SK-N-SH (cell line): ENCODE results near the gene RPRML. TPM values are rescaled to one million over a fixed set of nuclear protein-coding genes. Genes with fewer than 3 reads are reported as not detected.

ENCODE experiments used
- CTCF ChIA-PET: fragments of 300-600, 350-600 bp; formaldehyde crosslinking; extraction: SDS; loops from one replicate; lab custom pipeline; 2021; lab: Yijun Ruan, JAX
- POLR2A ChIA-PET: fragments of 350-600 bp; sonication (Branson Sonifier 250); formaldehyde crosslinking; extraction: SDS; loops from one replicate; lab custom pipeline; 2020; ENCODE audit warnings: antibody characterized with exemption, inconsistent platforms; lab: Yijun Ruan, JAX
- DNase-seq: peaks from one replicate; pipeline ENCODE4 v3.0.0; 2012
- H2AFZ ChIP-seq: fragments of 200-600 bp; sonication (generic); 2 replicates; pipeline ENCODE4 v1.8.1; 2016; ENCODE audit warnings: antibody characterized with exemption, mild to moderate bottlenecking, low read depth
- H3F3A ChIP-seq: fragments of 200-600 bp; sonication (generic); replicated peaks from 2 replicates; pipeline ENCODE3; 2016; ENCODE audit warnings: antibody characterized with exemption, mild to moderate bottlenecking; ENCODE audit not compliant: insufficient read depth
- H3K27ac ChIP-seq, 2 experiments: fragments of 200-500 bp in 1 of 2; fragments of 200-600 bp in 1 of 2; sonication (Bioruptor generic) in 1 of 2; sonication (generic), shearing (Covaris generic) in 1 of 2; 2 replicates each; pipeline versions ENCODE4 v1.5.1 to v1.6.1; 2014 to 2016; ENCODE audit warnings: low read depth in 2 of 2, inconsistent platforms in 1 of 2, low read length in 1 of 2, mild to moderate bottlenecking in 1 of 2, mixed read lengths in 1 of 2
- H3K27me3 ChIP-seq: fragments of 200-600 bp; sonication (generic), shearing (Covaris generic); 2 replicates; pipeline ENCODE4 v1.6.1; 2016; ENCODE audit warnings: mixed run types; ENCODE audit not compliant: insufficient read depth
- H3K36me3 ChIP-seq, 2 experiments: fragments of 200-500 bp in 1 of 2; fragments of 200-600 bp in 1 of 2; sonication (Bioruptor generic) in 1 of 2; sonication (generic) in 1 of 2; replicated peaks in 1 of 2; 2 replicates each; pipeline versions ENCODE3 to v1.5.1; 2014 to 2016; ENCODE audit warnings: low read length in 1 of 2, mild to moderate bottlenecking in 1 of 2; ENCODE audit not compliant: insufficient read depth in 2 of 2, control insufficient read depth in 1 of 2
- H3K4me1 ChIP-seq, 2 experiments: fragments of 200-500 bp in 1 of 2; fragments of 200-600 bp in 1 of 2; sonication (Bioruptor generic) in 1 of 2; sonication (generic), shearing (Covaris generic) in 1 of 2; 2 replicates each; pipeline versions ENCODE4 v1.5.1 to v1.6.1; 2014 to 2016; ENCODE audit warnings: low read depth in 1 of 2, low read length in 1 of 2, mixed run types in 1 of 2; ENCODE audit not compliant: insufficient read depth in 2 of 2, control insufficient read depth in 1 of 2
- H3K4me2 ChIP-seq: fragments of 200-600 bp; sonication (generic), shearing (Covaris generic); 2 replicates; pipeline ENCODE4 v1.6.1; 2017; ENCODE audit warnings: mixed run types
- H3K4me3 ChIP-seq, 2 experiments: fragments of 200-500 bp in 1 of 2; fragments of 200-600 bp in 1 of 2; sonication (Bioruptor generic) in 1 of 2; sonication (generic), shearing (Covaris generic) in 1 of 2; 2 replicates each; pipeline versions ENCODE4 v1.5.1 to v1.8.1; 2014 to 2016; ENCODE audit warnings: low read depth in 2 of 2, inconsistent platforms in 1 of 2, low read length in 1 of 2, mild to moderate bottlenecking in 1 of 2, mixed read lengths in 1 of 2, moderate library complexity in 1 of 2
- H3K79me2 ChIP-seq: fragments of 200-600 bp; sonication (generic); 2 replicates; pipeline ENCODE4 v1.8.1; 2017; ENCODE audit warnings: mild to moderate bottlenecking; ENCODE audit not compliant: insufficient read depth
- H3K9ac ChIP-seq: fragments of 200-600 bp; sonication (generic); 2 replicates; pipeline ENCODE4 v1.6.1; 2017; ENCODE audit warnings: mixed run types
- H3K9me2 ChIP-seq: fragments of 200-600 bp; sonication (generic); 2 replicates; pipeline ENCODE4 v1.6.1; 2017; ENCODE audit warnings: mixed run types
- H3K9me3 ChIP-seq: fragments of 200-600 bp; sonication (generic); 2 replicates; pipeline ENCODE4 v1.6.1; 2017; ENCODE audit warnings: mixed run types, mild to moderate bottlenecking, moderate library complexity
- H4K20me1 ChIP-seq: fragments of 200-600 bp; sonication (generic); 2 replicates; pipeline ENCODE4 v1.6.1; 2017; ENCODE audit warnings: mild to moderate bottlenecking, mixed run types; ENCODE audit not compliant: insufficient read depth
- CHD2 ChIP-seq: fragments of 150-350 bp; IDR thresholded peaks from 2 replicates; pipeline ENCODE4 v1.6.1; 2018; ENCODE audit warnings: low read length; ENCODE audit not compliant: partially characterized antibody
- EP300 ChIP-seq, 2 experiments: IDR thresholded peaks; 2 replicates each; pipeline versions ENCODE4 v1.4.0 to v1.6.1; 2012; ENCODE audit warnings: borderline replicate concordance in 1 of 2, low read depth in 1 of 2, low read length in 1 of 2
- FOSL2 ChIP-seq: IDR thresholded peaks from 2 replicates; pipeline ENCODE4 v1.4.0; 2012; ENCODE audit warnings: low read depth, mild to moderate bottlenecking, moderate library complexity, borderline replicate concordance
- FOXJ3 ChIP-seq: sonication (generic); formaldehyde crosslinking; IDR thresholded peaks from 2 replicates; pipeline ENCODE4 v1.5.1; 2020; ENCODE audit warnings: mild to moderate bottlenecking, missing genetic modification reagents
- GABPA ChIP-seq: IDR thresholded peaks from 2 replicates; pipeline ENCODE4 v1.4.0; 2012; ENCODE audit warnings: low read depth, mild to moderate bottlenecking
- GATA2 ChIP-seq: sonication (generic); formaldehyde crosslinking; IDR thresholded peaks from 2 replicates; pipeline ENCODE4 v1.5.0; 2020; ENCODE audit warnings: mild to moderate bottlenecking, missing genetic modification reagents
- MXI1 ChIP-seq: IDR thresholded peaks from 2 replicates; pipeline ENCODE4 v1.6.1; 2012; ENCODE audit warnings: mild to moderate bottlenecking, low read depth, low read length, improper control_type of control experiment
- NFIC ChIP-seq: IDR thresholded peaks from 2 replicates; pipeline ENCODE4 v1.4.0; 2012; ENCODE audit warnings: borderline replicate concordance
- NRF1 ChIP-seq: IDR thresholded peaks from 2 replicates; pipeline ENCODE4 v1.6.1; 2012; ENCODE audit warnings: low read depth, mild to moderate bottlenecking, low read length
- POLR2AphosphoS5 ChIP-seq: IDR thresholded peaks from 2 replicates; pipeline ENCODE4 v1.6.1; 2012; ENCODE audit warnings: low read depth, low read length
- RAD21 ChIP-seq: IDR thresholded peaks from 2 replicates; pipeline ENCODE4 v1.6.1; 2012; ENCODE audit warnings: mild to moderate bottlenecking, low read length
- RCOR1 ChIP-seq: fragments of 150-350 bp; IDR thresholded peaks from 2 replicates; pipeline ENCODE4 v1.6.1; 2017; ENCODE audit warnings: antibody characterized with exemption, low read length
- SMC3 ChIP-seq: IDR thresholded peaks from 2 replicates; pipeline ENCODE4 v1.6.1; 2012; ENCODE audit warnings: low read depth, low read length, improper control_type of control experiment
- TEAD4 ChIP-seq: IDR thresholded peaks from 2 replicates; pipeline ENCODE4 v1.4.0; 2012; ENCODE audit warnings: mild to moderate bottlenecking, borderline replicate concordance; ENCODE audit not compliant: insufficient read depth
- YY1 ChIP-seq: IDR thresholded peaks from 2 replicates; pipeline ENCODE4 v1.4.0; 2012; ENCODE audit warnings: low read depth, mild to moderate bottlenecking
- WGBS: methylation state at CpG from one replicate; pipeline ENCODE4 v1.1.6; 2017; ENCODE audit warnings: low lambda C conversion rate; 5-methylcytosine and 5-hydroxymethylcytosine counted together
- polyA plus RNA-seq, 3 experiments: library from polyadenylated mRNA; depleted of rRNA; stranded (reverse); fragments of >200 nt; gene quantifications; 2 replicates each; pipeline ENCODE4 v1.2.3, GENCODE V29; 2012
- TF ChIP-seq, protein P1 (sequence below): IDR thresholded peaks from 2 replicates; pipeline ENCODE4 v1.4.0; 2012; ENCODE audit warnings: low read depth, borderline replicate concordance
- TF ChIP-seq, protein P2 (sequence below): fragments of 150-350 bp; IDR thresholded peaks from 2 replicates; pipeline ENCODE4 v1.6.1; 2017; ENCODE audit warnings: antibody characterized with exemption, low read length, low read depth, borderline replicate concordance
- TF ChIP-seq, protein P3 (sequence below): IDR thresholded peaks from 2 replicates; pipeline ENCODE4 v1.4.0; 2012; ENCODE audit warnings: low read depth, borderline replicate concordance
- TF ChIP-seq, protein P4 (sequence below): fragments of 200-600 bp; sonication (generic); IDR thresholded peaks from 2 replicates; pipeline ENCODE4 v1.6.1; 2017; ENCODE audit warnings: antibody characterized with exemption, mild to moderate bottlenecking, moderate library complexity
- TF ChIP-seq, protein P5 (sequence below): IDR thresholded peaks from 2 replicates; pipeline ENCODE4 v1.4.0; 2012; ENCODE audit warnings: low read depth

RPRML gene
- polyA plus RNA-seq, 1 of the 3 experiments (the other 2 are of a cell fraction): not detected

DNA sequence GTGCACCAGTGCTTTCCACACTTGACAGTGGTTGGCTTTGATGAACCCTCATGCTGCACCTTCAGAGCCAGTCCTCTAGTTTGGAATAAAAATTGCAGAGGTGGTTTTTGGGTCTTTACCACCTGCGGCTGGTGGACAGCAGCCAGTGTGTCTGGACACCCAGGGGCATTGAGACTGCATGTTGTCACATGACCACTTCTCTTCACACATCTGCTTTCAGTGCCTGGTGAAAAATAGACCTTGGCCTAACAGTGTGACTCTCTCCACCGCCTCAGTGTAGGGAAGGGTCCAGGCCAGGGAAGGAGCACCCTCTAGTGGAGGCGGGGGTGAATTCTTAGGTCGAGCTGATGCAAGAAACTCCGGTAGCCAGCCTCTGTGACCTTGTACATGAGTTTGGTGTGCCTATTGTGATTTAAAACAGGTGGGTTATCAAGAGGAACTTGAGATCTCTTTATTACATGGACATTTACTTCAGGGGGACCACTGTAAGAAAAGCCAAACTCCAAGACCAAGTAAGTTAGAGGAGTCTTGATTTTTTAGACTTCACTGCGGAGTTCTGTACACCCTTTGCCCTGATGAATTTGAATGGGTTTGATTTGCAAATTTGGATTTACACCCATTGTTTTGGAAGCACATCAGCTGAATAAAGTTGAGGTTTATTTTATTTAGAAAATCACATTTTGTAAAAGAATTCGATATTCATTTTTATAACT, 38.2 kb downstream of the RPRML start:
- Histone ChIP-seq H3K4me3 (no peak overlapping the region), H3K79me2 (no peaks in the 10 kb centered on the region), H3K4me2 (no peak overlapping the region), H3K9ac (no peak overlapping the region), H3F3A (peaks cover 28% of the 10 kb centered on the region), H3K4me1 (peaks cover 14 to 20% of the 10 kb centered on the region in 2 experiments; a peak in 3 of 4 replicates), H3K9me2 (no peaks in the 10 kb centered on the region), H3K27me3 (no peaks in the 10 kb centered on the region), H4K20me1 (peaks cover 5% of the 10 kb centered on the region; the same call in 1 of the 2 replicates), H3K36me3 (peaks cover 40 to 57% of the 10 kb centered on the region in 2 experiments), H2AFZ (no peak overlapping the region), H3K27ac (peak overlapping the region; percentile 19 to 58; a peak in 2 of 4 replicates), H3K9me3 (no peaks in the 10 kb centered on the region)
- WGBS: 44% methylated on average over 7 of the region's 7 CpGs
- TF ChIP-seq, protein P1, sequence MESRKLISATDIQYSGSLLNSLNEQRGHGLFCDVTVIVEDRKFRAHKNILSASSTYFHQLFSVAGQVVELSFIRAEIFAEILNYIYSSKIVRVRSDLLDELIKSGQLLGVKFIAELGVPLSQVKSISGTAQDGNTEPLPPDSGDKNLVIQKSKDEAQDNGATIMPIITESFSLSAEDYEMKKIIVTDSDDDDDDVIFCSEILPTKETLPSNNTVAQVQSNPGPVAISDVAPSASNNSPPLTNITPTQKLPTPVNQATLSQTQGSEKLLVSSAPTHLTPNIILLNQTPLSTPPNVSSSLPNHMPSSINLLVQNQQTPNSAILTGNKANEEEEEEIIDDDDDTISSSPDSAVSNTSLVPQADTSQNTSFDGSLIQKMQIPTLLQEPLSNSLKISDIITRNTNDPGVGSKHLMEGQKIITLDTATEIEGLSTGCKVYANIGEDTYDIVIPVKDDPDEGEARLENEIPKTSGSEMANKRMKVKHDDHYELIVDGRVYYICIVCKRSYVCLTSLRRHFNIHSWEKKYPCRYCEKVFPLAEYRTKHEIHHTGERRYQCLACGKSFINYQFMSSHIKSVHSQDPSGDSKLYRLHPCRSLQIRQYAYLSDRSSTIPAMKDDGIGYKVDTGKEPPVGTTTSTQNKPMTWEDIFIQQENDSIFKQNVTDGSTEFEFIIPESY: no peak
- no peak for TF ChIP-seq FOSL2
- peak; percentile 72; the same call in 1 of the 2 replicates for TF ChIP-seq MXI1
- TF ChIP-seq, protein P2, sequence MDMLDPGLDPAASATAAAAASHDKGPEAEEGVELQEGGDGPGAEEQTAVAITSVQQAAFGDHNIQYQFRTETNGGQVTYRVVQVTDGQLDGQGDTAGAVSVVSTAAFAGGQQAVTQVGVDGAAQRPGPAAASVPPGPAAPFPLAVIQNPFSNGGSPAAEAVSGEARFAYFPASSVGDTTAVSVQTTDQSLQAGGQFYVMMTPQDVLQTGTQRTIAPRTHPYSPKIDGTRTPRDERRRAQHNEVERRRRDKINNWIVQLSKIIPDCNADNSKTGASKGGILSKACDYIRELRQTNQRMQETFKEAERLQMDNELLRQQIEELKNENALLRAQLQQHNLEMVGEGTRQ: peak; percentile 30; the same call in 1 of the 2 replicates
- no peak for TF ChIP-seq GABPA
- TF ChIP-seq YY1: no peak
- no peak for TF ChIP-seq FOXJ3 (CRISPR knock-in tag)
- TF ChIP-seq EP300 (IDR thresholded peaks at IDR 0.05; ENCODE audit: borderline replicate concordance in 1 of 2, low read depth in 1 of 2, low read length in 1 of 2): peak in 1 of 2 experiments; percentile 44; a peak in 2 of 4 replicates
- TF ChIP-seq NRF1: no peak
- no peak for TF ChIP-seq TEAD4
- TF ChIP-seq RCOR1: peak; percentile 9; the same call in 1 of the 2 replicates
- TF ChIP-seq, protein P3, sequence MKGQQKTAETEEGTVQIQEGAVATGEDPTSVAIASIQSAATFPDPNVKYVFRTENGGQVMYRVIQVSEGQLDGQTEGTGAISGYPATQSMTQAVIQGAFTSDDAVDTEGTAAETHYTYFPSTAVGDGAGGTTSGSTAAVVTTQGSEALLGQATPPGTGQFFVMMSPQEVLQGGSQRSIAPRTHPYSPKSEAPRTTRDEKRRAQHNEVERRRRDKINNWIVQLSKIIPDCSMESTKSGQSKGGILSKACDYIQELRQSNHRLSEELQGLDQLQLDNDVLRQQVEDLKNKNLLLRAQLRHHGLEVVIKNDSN: peak; percentile 24; the same call in 1 of the 2 replicates
- TF ChIP-seq, protein P4, sequence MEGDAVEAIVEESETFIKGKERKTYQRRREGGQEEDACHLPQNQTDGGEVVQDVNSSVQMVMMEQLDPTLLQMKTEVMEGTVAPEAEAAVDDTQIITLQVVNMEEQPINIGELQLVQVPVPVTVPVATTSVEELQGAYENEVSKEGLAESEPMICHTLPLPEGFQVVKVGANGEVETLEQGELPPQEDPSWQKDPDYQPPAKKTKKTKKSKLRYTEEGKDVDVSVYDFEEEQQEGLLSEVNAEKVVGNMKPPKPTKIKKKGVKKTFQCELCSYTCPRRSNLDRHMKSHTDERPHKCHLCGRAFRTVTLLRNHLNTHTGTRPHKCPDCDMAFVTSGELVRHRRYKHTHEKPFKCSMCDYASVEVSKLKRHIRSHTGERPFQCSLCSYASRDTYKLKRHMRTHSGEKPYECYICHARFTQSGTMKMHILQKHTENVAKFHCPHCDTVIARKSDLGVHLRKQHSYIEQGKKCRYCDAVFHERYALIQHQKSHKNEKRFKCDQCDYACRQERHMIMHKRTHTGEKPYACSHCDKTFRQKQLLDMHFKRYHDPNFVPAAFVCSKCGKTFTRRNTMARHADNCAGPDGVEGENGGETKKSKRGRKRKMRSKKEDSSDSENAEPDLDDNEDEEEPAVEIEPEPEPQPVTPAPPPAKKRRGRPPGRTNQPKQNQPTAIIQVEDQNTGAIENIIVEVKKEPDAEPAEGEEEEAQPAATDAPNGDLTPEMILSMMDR: peak; percentile 95
- TF ChIP-seq, protein P5, sequence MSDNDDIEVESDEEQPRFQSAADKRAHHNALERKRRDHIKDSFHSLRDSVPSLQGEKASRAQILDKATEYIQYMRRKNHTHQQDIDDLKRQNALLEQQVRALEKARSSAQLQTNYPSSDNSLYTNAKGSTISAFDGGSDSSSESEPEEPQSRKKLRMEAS: no peak
- TF ChIP-seq POLR2AphosphoS5: peak; percentile 57
- TF ChIP-seq NFIC: no peak
- peak; percentile 20 for TF ChIP-seq CHD2
- no peak for TF ChIP-seq GATA2 (CRISPR knock-in tag)
- peak; percentile 97 for TF ChIP-seq RAD21
- TF ChIP-seq SMC3: peak; percentile 90
- CTCF ChIA-PET: interaction anchor here (0.5 to 9.9 kb wide), 50 partner anchors 8 to 911 kb away, joined by 3 to 278 read pairs (median 6); partner anchors contain the start of genes RPRML and WNT9B
- DNase-seq: peak; percentile 91
- POLR2A ChIA-PET: no interaction called here
